Panc1 (cell line): ENCODE measurements around the gene ECT2L. TPM values are rescaled to one million over a fixed set of nuclear protein-coding genes. Genes with fewer than 3 reads are reported as not detected.

ENCODE experiments used
- ATAC-seq: fragments of 200-7000 bp; cut with Tn5 transposase; 2 replicates; pipeline ENCODE4 v1.9.1; 2020; ENCODE audit warnings: mild to moderate bottlenecking, moderate library complexity
- BruUV-seq: library from RNA; stranded (reverse); fragments of 400-500 nt; replicated peaks from 2 replicates; lab custom pipeline; 2021; lab: Mats Ljungman, UMichigan
- CTCF ChIA-PET: fragments of 300-600 bp; sonication (Branson Sonifier 250); formaldehyde crosslinking; loops from one replicate; lab custom pipeline; 2022; ENCODE audit warnings: antibody characterized with exemption; lab: Charles Lee
- POLR2A ChIA-PET: fragments of 300-600 bp; sonication (Branson Sonifier 250); formaldehyde crosslinking; loops from one replicate; lab custom pipeline; 2022; ENCODE audit warnings: antibody characterized with exemption; lab: Charles Lee
- DNase-seq: peaks from one replicate; pipeline ENCODE4 v3.0.0-alpha.2; 2010; ENCODE audit warnings: low read depth, low spot score
- H3K27ac ChIP-seq: 2 replicates; pipeline ENCODE4 v1.5.1; 2011; ENCODE audit warnings: mild to moderate bottlenecking, low read length, inconsistent platforms
- H3K27me3 ChIP-seq: fragments of 200-500 bp; sonication (Bioruptor generic); 2 replicates; pipeline ENCODE4 v1.6.0; 2014; ENCODE audit warnings: low read length, inconsistent platforms; ENCODE audit not compliant: control insufficient read depth, insufficient read depth
- H3K36me3 ChIP-seq: fragments of 200-500 bp; sonication (Bioruptor generic); 2 replicates; pipeline ENCODE4 v1.5.1; 2014; ENCODE audit warnings: inconsistent platforms, mild to moderate bottlenecking, low read length, moderate library complexity; ENCODE audit not compliant: control insufficient read depth, insufficient read depth
- H3K4me1 ChIP-seq: 2 replicates; pipeline ENCODE4 v1.5.1; 2011; ENCODE audit warnings: inconsistent platforms, mild to moderate bottlenecking, low read length, moderate library complexity; ENCODE audit not compliant: control insufficient read depth, insufficient read depth
- H3K4me3 ChIP-seq, 2 experiments: 2 replicates each; pipeline ENCODE4 v1.5.1; 2011 to 2012; ENCODE audit warnings: low read depth in 2 of 2, low read length in 2 of 2, mild to moderate bottlenecking in 2 of 2, inconsistent platforms in 1 of 2, moderate library complexity in 1 of 2
- H3K9me3 ChIP-seq: fragments of 200-500 bp; sonication (Bioruptor generic); 2 replicates; pipeline ENCODE4 v1.5.1; 2014; ENCODE audit warnings: low read depth, mild to moderate bottlenecking, inconsistent platforms, low read length, moderate library complexity; ENCODE audit not compliant: control insufficient read depth, insufficient read depth
- CTCF ChIP-seq: fragments of 450-650 bp; IDR thresholded peaks from 2 replicates; pipeline ENCODE4 v1.5.1; 2017; ENCODE audit warnings: mild to moderate bottlenecking
- POLR2AphosphoS5 ChIP-seq: IDR thresholded peaks from 2 replicates; pipeline ENCODE4 v1.6.1; 2012; ENCODE audit warnings: mild to moderate bottlenecking, low read depth, low read length, moderate library complexity
- REST ChIP-seq, 2 experiments: IDR thresholded peaks; 2 replicates each; pipeline ENCODE4 v1.6.1; 2011 to 2012; ENCODE audit warnings: low read depth in 2 of 2, control low read depth in 1 of 2, low read length in 1 of 2, mild to moderate bottlenecking in 1 of 2, moderate library complexity in 1 of 2; ENCODE audit not compliant: insufficient read depth in 1 of 2
- SIN3A ChIP-seq: IDR thresholded peaks from 2 replicates; pipeline ENCODE4 v1.6.1; 2012; ENCODE audit warnings: low read depth, mild to moderate bottlenecking, low read length, moderate library complexity, borderline replicate concordance; ENCODE audit not compliant: insufficient read depth
- TCF7L2 ChIP-seq: IDR thresholded peaks from 2 replicates; pipeline ENCODE4 v1.6.1; 2011; ENCODE audit warnings: mild to moderate bottlenecking, low read depth, low read length, inconsistent platforms
- in situ Hi-C: cut with HindIII; loops from 2 replicates; pipeline ENCODE4 v1.10.0; 2016; ENCODE audit warnings: low sequenced_read_pairs, low pct_unique_long_range_greater_than_20kb
- intact Hi-C: fragments of 100-400 bp; cut with micrococcal nuclease; formaldehyde crosslinking; loops from one replicate; pipeline ENCODE4 v1.10.0; 2022; ENCODE audit not compliant: unreplicated experiment
- total RNA-seq: library from RNA; stranded (reverse); gene quantifications from one replicate; pipeline ENCODE4 v1.2.1, GENCODE V29; 2021; ENCODE audit not compliant: unreplicated experiment

ECT2L gene
- total RNA-seq, 1 experiment from 2014 or later: not detected

GRCh38 chr6:138948546-138949179 is 152.8 kb downstream of the ECT2L start:
- H3K4me1 ChIP-seq: no peaks in the 10 kb centered on the region; the same call in 1 of the 2 replicates
- H3K9me3 ChIP-seq: no peaks in the 10 kb centered on the region
- CTCF ChIA-PET: interaction anchor here (0.7 kb wide), 1 partner anchor 546 kb away, joined by 3 read pairs; no protein-coding TSS in a partner anchor
- H3K4me3 ChIP-seq: no peak overlapping the region
- no peak overlapping the region for H3K27ac ChIP-seq
- BruUV-seq: no TSS peak
- in situ Hi-C loops: no loop called here
- ATAC-seq (no peak), DNase-seq (no peak)
- H3K27me3 ChIP-seq: no peaks in the 10 kb centered on the region
- POLR2A ChIA-PET: no interaction called here
- peaks cover 3% of the 10 kb centered on the region for H3K36me3 ChIP-seq
- intact Hi-C loops: no loop called here
- no peak for TF ChIP-seq POLR2AphosphoS5
- no peak for TF ChIP-seq CTCF
- TF ChIP-seq TCF7L2: no peak
- TF ChIP-seq REST (IDR thresholded peaks at IDR 0.05; ENCODE audit: insufficient read depth in 1 of 2, low read depth in 2 of 2, low read length in 1 of 2): no peak
- no peak for TF ChIP-seq SIN3A

DNA sequence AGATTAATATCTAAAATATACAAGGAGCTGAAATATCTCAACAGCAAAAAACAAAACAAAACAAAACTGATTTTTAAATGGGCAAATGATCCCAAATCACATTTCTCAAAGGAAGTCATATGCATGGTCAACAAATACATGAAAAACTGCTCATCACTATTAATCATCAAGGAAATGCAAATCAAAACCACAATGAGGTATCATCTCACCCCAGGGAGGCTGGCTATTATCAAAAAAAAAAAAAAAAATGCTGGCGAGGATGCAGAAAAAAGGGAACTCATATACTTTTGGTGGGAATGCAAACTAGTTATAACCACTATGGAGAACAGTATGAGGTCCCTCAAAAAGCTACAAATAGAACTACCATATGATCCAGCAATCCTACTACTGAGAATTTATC is 157.6 kb downstream of the ECT2L start:
- Histone ChIP-seq H3K27me3 (no peaks in the 10 kb centered on the region), H3K36me3 (no peaks in the 10 kb centered on the region), H3K4me1 (no peaks in the 10 kb centered on the region), H3K4me3 (no peak overlapping the region), H3K27ac (no peak overlapping the region), H3K9me3 (no peaks in the 10 kb centered on the region)
- TF ChIP-seq POLR2AphosphoS5 (no peak), SIN3A (no peak), REST (IDR thresholded peaks at IDR 0.05; ENCODE audit: insufficient read depth in 1 of 2, low read depth in 2 of 2, low read length in 1 of 2) (no peak), CTCF (no peak), TCF7L2 (no peak)
- ChIA-PET CTCF (no interaction called here), POLR2A (no interaction called here)
- ATAC-seq (no peak), DNase-seq (no peak)
- intact Hi-C loops: no loop called here
- no TSS peak for BruUV-seq
- in situ Hi-C loops: no loop called here
